ENCODE measurements around the gene C7orf57.
"Not testable (repeated sequence)": the region's sequence is repeated elsewhere in the genome, so short reads cannot be mapped to it uniquely, and the experiment has no call there.

C7orf57 gene

GRCh38 chr7:48046458-48046857 lies 11.1 kb downstream of the C7orf57 start:
- TF ChIP-seq ZNF274 (IDR thresholded peaks at IDR 0.05; ENCODE audit: low read depth, low read length): no peak

GRCh38 chr7:48048113-48048512 lies 12.8 kb downstream of the C7orf57 start:
- no peak overlapping the region for H3K4me3 ChIP-seq (ENCODE audit: low read length)
- TF ChIP-seq ZNF274 (IDR thresholded peaks at IDR 0.05; ENCODE audit: low read depth, low read length): no peak

More at GRCh38 chr7:48046458-48046857, 11.1 kb downstream of the C7orf57 start:
- no peak overlapping the region for H3K4me3 ChIP-seq (ENCODE audit: low read length)

GRCh38 chr7:48049850-48050249 lies 14.5 kb downstream of the C7orf57 start:
- H3K4me3 ChIP-seq (ENCODE audit: low read length): no peak overlapping the region
- TF ChIP-seq ZNF274 (IDR thresholded peaks at IDR 0.05; ENCODE audit: low read depth, low read length): no peak

GRCh38 chr7:48052748-48053147 lies 17.4 kb downstream of the C7orf57 start:
- no peak for TF ChIP-seq ZNF274 (IDR thresholded peaks at IDR 0.05; ENCODE audit: low read depth, low read length)
- no peak overlapping the region for H3K4me3 ChIP-seq (ENCODE audit: low read length)

- H3K4me3 ChIP-seq (ENCODE audit: low read length): no peak overlapping the region
- no peak for TF ChIP-seq ZNF274 (IDR thresholded peaks at IDR 0.05; ENCODE audit: low read depth, low read length)
Measured at GRCh38 chr7:48053736-48054135, 18.4 kb downstream of the C7orf57 start.

GRCh38 chr7:48058990-48059389 lies 23.6 kb downstream of the C7orf57 start:
- H3K4me3 ChIP-seq (ENCODE audit: low read length): no peak overlapping the region
- TF ChIP-seq ZNF274 (IDR thresholded peaks at IDR 0.05; ENCODE audit: low read depth, low read length): no peak

GRCh38 chr7:48059706-48060105 lies 24.4 kb downstream of the C7orf57 start:
- TF ChIP-seq ZNF274 (IDR thresholded peaks at IDR 0.05; ENCODE audit: low read depth, low read length): no peak
- H3K4me3 ChIP-seq (ENCODE audit: low read length): no peak overlapping the region

- TF ChIP-seq ZNF274 (IDR thresholded peaks at IDR 0.05; ENCODE audit: low read depth, low read length): no peak
- no peak overlapping the region for H3K4me3 ChIP-seq (ENCODE audit: low read length)
Measured at GRCh38 chr7:48063985-48064384, 28.6 kb downstream of the C7orf57 start.

- no peak for TF ChIP-seq ZNF274 (IDR thresholded peaks at IDR 0.05; ENCODE audit: low read depth, low read length)
Measured at GRCh38 chr7:48067475-48067874, 32.1 kb downstream of the C7orf57 start.

GRCh38 chr7:48074204-48074654 lies 38.9 kb downstream of the C7orf57 start:
- no peak overlapping the region for H3K4me3 ChIP-seq (ENCODE audit: low read length)
- no peak for TF ChIP-seq ZNF274 (IDR thresholded peaks at IDR 0.05; ENCODE audit: low read depth, low read length)

More at GRCh38 chr7:48067475-48067874, 32.1 kb downstream of the C7orf57 start:
- no peak overlapping the region for H3K4me3 ChIP-seq (ENCODE audit: low read length)

GRCh38 chr7:48077423-48077822 lies 42.1 kb downstream of the C7orf57 start:
- TF ChIP-seq ZNF274 (IDR thresholded peaks at IDR 0.05; ENCODE audit: low read depth, low read length): no peak
- no peak overlapping the region for H3K4me3 ChIP-seq (ENCODE audit: low read length)

- no peak overlapping the region for H3K4me3 ChIP-seq (ENCODE audit: low read length)
- no peak for TF ChIP-seq ZNF274 (IDR thresholded peaks at IDR 0.05; ENCODE audit: low read depth, low read length)
Measured at GRCh38 chr7:48078470-48078869, 43.1 kb downstream of the C7orf57 start.

GRCh38 chr7:48082378-48082777 lies 47.0 kb downstream of the C7orf57 start:
- not testable (repeated sequence) for H3K4me3 ChIP-seq (ENCODE audit: low read length)

- H3K4me3 ChIP-seq (ENCODE audit: low read length): no peak overlapping the region
- TF ChIP-seq ZNF274 (IDR thresholded peaks at IDR 0.05; ENCODE audit: low read depth, low read length): no peak
Measured at GRCh38 chr7:48083114-48083830, 47.9 kb downstream of the C7orf57 start.

- TF ChIP-seq ZNF274 (IDR thresholded peaks at IDR 0.05; ENCODE audit: low read depth, low read length): no peak
- no peak overlapping the region for H3K4me3 ChIP-seq (ENCODE audit: low read length)
Measured at GRCh38 chr7:48084727-48085432, 49.5 kb downstream of the C7orf57 start.

Measured in GM08714 (cell line).